RWPE2 (cell line): ENCODE results near the gene MOGAT1.

Experiments
- ATAC-seq: fragments of 200-7000 bp; cut with Tn5 transposase; 3 replicates; pipeline ENCODE4 v1.9.1; 2021; ENCODE audit warnings: low read depth
- DNase-seq: peaks from one replicate; pipeline ENCODE4 v3.0.0-alpha.2; 2020; ENCODE audit warnings: low spot score
- H3K27ac ChIP-seq: fragments of 450-650 bp; 2 replicates; pipeline ENCODE4 v1.5.1; 2017; ENCODE audit warnings: mild to moderate bottlenecking; ENCODE audit not compliant: poor library complexity, severe bottlenecking
- H3K27me3 ChIP-seq: fragments of 250-450 bp; sonication (Bioruptor Pico); 2 replicates; pipeline ENCODE4 v1.5.1; 2021; ENCODE audit warnings: mild to moderate bottlenecking, moderate library complexity; ENCODE audit not compliant: insufficient read depth, poor library complexity, severe bottlenecking
- H3K36me3 ChIP-seq: fragments of 250-450 bp; sonication (Bioruptor Pico); 2 replicates; pipeline ENCODE4 v1.5.1; 2020; ENCODE audit warnings: low read depth, mild to moderate bottlenecking, moderate library complexity
- H3K4me1 ChIP-seq: fragments of 250-450 bp; sonication (Bioruptor Pico); 2 replicates; pipeline ENCODE4 v1.5.1; 2021; ENCODE audit warnings: mild to moderate bottlenecking, moderate library complexity; ENCODE audit not compliant: insufficient read depth, poor library complexity, severe bottlenecking
- H3K4me3 ChIP-seq: fragments of 250-450 bp; sonication (Bioruptor Pico); 2 replicates; pipeline ENCODE4 v1.5.1; 2021; ENCODE audit warnings: mild to moderate bottlenecking, moderate library complexity; ENCODE audit not compliant: severe bottlenecking
- H3K9me3 ChIP-seq: fragments of 250-450 bp; sonication (Bioruptor Pico); 2 replicates; pipeline ENCODE4 v1.5.1; 2021; ENCODE audit warnings: mild to moderate bottlenecking, moderate library complexity; ENCODE audit not compliant: severe bottlenecking
- TF ChIP-seq, protein P1 (sequence below): fragments of 450-650 bp; IDR thresholded peaks from one replicate; pipeline ENCODE4 v1.5.1; 2017; ENCODE audit warnings: mild to moderate bottlenecking, moderate library complexity; ENCODE audit not compliant: poor library complexity, severe bottlenecking

MOGAT1 gene

DNA sequence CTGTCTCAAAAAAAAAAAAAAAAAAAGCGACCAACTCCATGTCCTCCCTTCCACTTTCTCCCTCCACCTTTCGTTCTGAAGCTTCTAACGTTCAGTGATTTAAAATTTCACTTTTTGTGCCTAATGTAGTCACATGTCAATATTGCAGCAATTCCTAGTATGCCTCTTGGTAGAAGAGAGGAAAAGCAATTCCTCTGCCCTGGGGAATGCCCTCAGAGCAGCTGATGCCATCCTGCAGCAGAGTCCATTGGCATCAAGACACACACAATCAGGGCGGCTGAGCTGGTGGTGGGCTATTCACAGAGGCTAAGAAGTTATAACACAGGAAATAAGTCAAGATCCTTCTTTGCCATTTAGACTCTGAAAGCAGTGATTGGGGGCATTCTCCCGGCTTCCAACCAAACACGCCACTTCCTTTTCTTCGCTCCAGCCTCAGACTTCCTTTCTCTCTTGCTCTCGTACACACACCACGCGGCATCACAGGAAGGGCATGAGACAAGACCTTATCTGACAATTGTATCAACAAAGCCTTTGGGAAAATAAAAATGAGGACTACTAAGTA, 71.9 kb downstream of the MOGAT1 start:
- Histone ChIP-seq H3K27me3 (no peaks in the 10 kb centered on the region), H3K4me1 (peaks cover 10% of the 10 kb centered on the region), H3K4me3 (no peak overlapping the region), H3K36me3 (no peaks in the 10 kb centered on the region), H3K27ac (no peak overlapping the region), H3K9me3 (no peaks in the 10 kb centered on the region)
- no peak for DNase-seq
- TF ChIP-seq, protein P1, sequence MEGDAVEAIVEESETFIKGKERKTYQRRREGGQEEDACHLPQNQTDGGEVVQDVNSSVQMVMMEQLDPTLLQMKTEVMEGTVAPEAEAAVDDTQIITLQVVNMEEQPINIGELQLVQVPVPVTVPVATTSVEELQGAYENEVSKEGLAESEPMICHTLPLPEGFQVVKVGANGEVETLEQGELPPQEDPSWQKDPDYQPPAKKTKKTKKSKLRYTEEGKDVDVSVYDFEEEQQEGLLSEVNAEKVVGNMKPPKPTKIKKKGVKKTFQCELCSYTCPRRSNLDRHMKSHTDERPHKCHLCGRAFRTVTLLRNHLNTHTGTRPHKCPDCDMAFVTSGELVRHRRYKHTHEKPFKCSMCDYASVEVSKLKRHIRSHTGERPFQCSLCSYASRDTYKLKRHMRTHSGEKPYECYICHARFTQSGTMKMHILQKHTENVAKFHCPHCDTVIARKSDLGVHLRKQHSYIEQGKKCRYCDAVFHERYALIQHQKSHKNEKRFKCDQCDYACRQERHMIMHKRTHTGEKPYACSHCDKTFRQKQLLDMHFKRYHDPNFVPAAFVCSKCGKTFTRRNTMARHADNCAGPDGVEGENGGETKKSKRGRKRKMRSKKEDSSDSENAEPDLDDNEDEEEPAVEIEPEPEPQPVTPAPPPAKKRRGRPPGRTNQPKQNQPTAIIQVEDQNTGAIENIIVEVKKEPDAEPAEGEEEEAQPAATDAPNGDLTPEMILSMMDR, result no peak
- no peak for ATAC-seq

DNA sequence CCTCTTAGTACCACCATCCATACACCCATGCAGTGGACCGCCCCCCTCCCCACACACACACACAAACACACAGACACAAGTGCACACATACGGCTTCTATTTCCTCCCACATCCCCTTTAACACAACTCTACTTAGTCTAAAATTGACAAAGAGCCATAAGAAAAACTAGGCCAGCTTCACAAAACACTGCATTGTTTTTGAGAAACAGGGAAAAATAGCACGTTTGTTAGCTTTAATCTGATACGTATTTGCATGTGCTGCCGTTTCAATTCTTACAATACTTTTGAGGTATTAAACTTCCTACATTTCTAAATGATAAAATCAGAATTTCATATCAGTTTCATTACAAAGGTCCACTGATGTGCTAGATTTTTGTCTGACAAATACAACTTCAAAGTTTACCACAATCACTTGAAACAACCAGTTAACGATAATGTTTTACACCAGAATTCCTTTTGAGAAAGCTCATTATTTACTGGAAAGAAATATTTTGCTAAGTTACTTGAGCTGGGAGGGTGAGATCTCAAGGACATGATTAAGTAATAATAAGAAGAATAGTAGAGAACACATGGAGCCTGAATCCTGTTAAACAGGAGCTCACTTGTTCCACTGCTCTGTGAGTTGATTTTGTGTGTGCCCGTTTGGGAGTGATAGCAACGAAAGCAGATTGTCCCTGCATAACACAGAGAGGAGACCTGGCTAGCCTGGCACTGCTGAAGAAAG, 74.5 kb downstream of the MOGAT1 start:
- TF ChIP-seq, protein P1, result no peak
- ATAC-seq (no peak), DNase-seq (no peak)
- Histone ChIP-seq H3K4me1 (no peaks in the 10 kb centered on the region), H3K27ac (no peak overlapping the region), H3K9me3 (no peaks in the 10 kb centered on the region), H3K27me3 (no peaks in the 10 kb centered on the region), H3K4me3 (no peak overlapping the region), H3K36me3 (no peaks in the 10 kb centered on the region)

DNA sequence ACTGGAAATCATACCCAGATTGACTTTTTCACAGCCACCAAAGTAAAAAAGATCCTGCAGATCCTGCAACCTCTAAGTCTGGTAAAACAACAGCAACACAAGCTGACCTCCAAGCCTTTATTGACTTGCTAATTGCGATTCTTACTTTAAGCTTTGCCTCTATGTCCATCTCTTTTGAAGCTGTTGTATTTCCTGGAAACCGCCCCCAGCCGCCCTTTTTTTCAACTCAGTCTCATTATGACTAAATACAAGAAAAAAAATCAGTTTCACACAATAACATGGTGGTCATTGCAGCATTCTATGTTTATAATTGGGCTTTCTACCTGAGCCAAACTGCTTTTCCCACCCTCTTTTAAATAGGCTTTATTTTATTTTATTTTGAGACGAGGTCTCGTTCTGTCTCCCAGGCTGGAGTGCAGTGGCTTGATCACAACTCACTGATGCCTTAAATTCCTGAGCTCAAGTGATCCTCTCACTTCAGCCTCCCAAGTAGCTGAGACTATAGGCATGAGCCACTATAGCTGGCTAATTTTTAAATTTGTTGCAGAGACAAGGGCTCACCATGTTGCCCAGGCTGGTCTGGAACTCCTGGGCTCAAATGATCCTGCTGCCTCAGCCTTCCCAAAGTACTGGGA, 76.2 kb downstream of the MOGAT1 start:
- DNase-seq (no peak), ATAC-seq (no peak)
- Histone ChIP-seq H3K36me3 (no peaks in the 10 kb centered on the region), H3K4me1 (no peaks in the 10 kb centered on the region), H3K27me3 (no peaks in the 10 kb centered on the region), H3K27ac (no peak overlapping the region), H3K4me3 (no peak overlapping the region), H3K9me3 (no peaks in the 10 kb centered on the region)
- TF ChIP-seq, protein P1, result no peak

DNA sequence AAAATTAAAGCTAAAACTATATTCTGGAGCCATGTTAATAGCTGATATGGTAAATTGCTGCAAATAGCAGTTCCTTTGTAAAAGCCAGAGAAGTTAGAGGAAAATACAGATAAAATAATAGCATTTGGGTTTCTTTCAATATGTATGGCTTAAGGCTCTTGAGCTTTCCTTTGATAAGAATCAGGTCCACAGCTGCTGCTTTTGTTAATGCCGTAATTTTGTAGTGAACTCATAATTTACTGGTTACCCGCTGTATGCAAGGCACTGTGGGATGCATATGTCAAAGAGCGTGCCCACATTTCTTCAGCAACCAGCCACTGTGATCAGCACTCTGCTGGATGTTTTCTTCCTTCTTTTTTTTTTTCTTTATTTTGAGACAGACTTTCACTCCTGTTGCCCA, 79.1 kb downstream of the MOGAT1 start:
- H3K27ac ChIP-seq, result no peak overlapping the region
- ATAC-seq, result no peak

More for the DNA sequence above, 79.1 kb downstream of the MOGAT1 start:
- no peaks in the 10 kb centered on the region for H3K36me3 ChIP-seq
- H3K4me1 ChIP-seq, result no peaks in the 10 kb centered on the region
- TF ChIP-seq, protein P1, result no peak
- no peak overlapping the region for H3K4me3 ChIP-seq
- DNase-seq, result no peak
- no peaks in the 10 kb centered on the region for H3K27me3 ChIP-seq
- no peaks in the 10 kb centered on the region for H3K9me3 ChIP-seq
